ENCODE data around the gene CACNG7. TPM values are rescaled to one million over a fixed set of nuclear protein-coding genes. Genes with fewer than 3 reads are reported as not detected.

CACNG7 gene
- total RNA-seq, 4 donors from 2014 or later = not detected

GRCh38 chr19:53958168-53958571, 49.1 kb downstream of the CACNG7 start:
- no peak for TF ChIP-seq CTCF (IDR thresholded peaks at IDR 0.05; ENCODE audit: low read depth)

- TF ChIP-seq CTCF (IDR thresholded peaks at IDR 0.05; ENCODE audit: low read depth) = no peak
Observed at GRCh38 chr19:53958823-53959757, 50.0 kb downstream of the CACNG7 start.

- TF ChIP-seq CTCF (IDR thresholded peaks at IDR 0.05; ENCODE audit: low read depth) = no peak
Observed at GRCh38 chr19:53960187-53960586, 51.1 kb downstream of the CACNG7 start.

- TF ChIP-seq CTCF (IDR thresholded peaks at IDR 0.05; ENCODE audit: low read depth) = no peak
Observed at GRCh38 chr19:53960886-53961285, 51.8 kb downstream of the CACNG7 start.

- TF ChIP-seq CTCF (IDR thresholded peaks at IDR 0.05; ENCODE audit: low read depth) = no peak
Observed at GRCh38 chr19:53961523-53962356, 52.7 kb downstream of the CACNG7 start.

- no peak for TF ChIP-seq CTCF (IDR thresholded peaks at IDR 0.05; ENCODE audit: low read depth)
Observed at GRCh38 chr19:53962887-53963431, 53.9 kb downstream of the CACNG7 start, which contains the start of gene CACNG8. Gene CACNG8 (plus strand): TSS chr19:53962937.

- TF ChIP-seq CTCF (IDR thresholded peaks at IDR 0.05; ENCODE audit: low read depth) = no peak
Observed at GRCh38 chr19:53965091-53965490, 56.0 kb downstream of the CACNG7 start.
